CD14-positive monocyte (primary cell): ENCODE results near the gene EFCC1. TPM values are rescaled to one million over a fixed set of nuclear protein-coding genes. Genes with fewer than 3 reads are reported as not detected.
A peak's percentile ranks its signal among the peaks of the same experiment; 100 is the strongest.

Experiments
- DNase-seq, 3 donors: peaks; one replicate each; pipeline ENCODE4 v3.0.0-alpha.2; 2011 to 2022
- H2AFZ ChIP-seq: 2 replicates; pipeline ENCODE4 v1.6.0; 2012; ENCODE audit warnings: mild to moderate bottlenecking, low read depth, low read length, inconsistent platforms; ENCODE audit not compliant: insufficient read depth, poor library complexity, severe bottlenecking
- H3K27ac ChIP-seq, 2 donors: 1 replicate in 1 of 2; 2 replicates in 1 of 2; pipeline ENCODE4 v1.5.1; 2012 to 2013; ENCODE audit warnings: low read length in 2 of 2, control low read depth in 1 of 2, inconsistent platforms in 1 of 2, low read depth in 1 of 2, mild to moderate bottlenecking in 1 of 2
- H3K27me3 ChIP-seq, 2 donors: one replicate each; pipeline versions ENCODE4 v1.6.0 to v1.6.1; 2011 to 2013; ENCODE audit warnings: low read length in 2 of 2; ENCODE audit not compliant: control insufficient read depth in 2 of 2, insufficient read depth in 2 of 2
- H3K36me3 ChIP-seq, 2 donors: replicated peaks in 1 of 2; 1 replicate in 1 of 2; 2 replicates in 1 of 2; pipeline versions ENCODE4 v1.5.1 to v1.6.1; 2012 to 2013; ENCODE audit warnings: low read length in 2 of 2, control low read depth in 1 of 2, inconsistent platforms in 1 of 2, mild to moderate bottlenecking in 1 of 2; ENCODE audit not compliant: insufficient read depth in 2 of 2, control insufficient read depth in 1 of 2
- H3K4me1 ChIP-seq, 2 donors: 1 replicate in 1 of 2; 2 replicates in 1 of 2; pipeline versions ENCODE4 v1.5.1 to v1.6.1; 2012 to 2013; ENCODE audit warnings: low read length in 2 of 2, control low read depth in 1 of 2, inconsistent platforms in 1 of 2, mild to moderate bottlenecking in 1 of 2, moderate library complexity in 1 of 2; ENCODE audit not compliant: insufficient read depth in 2 of 2, control insufficient read depth in 1 of 2
- H3K4me2 ChIP-seq: replicated peaks from 2 replicates; pipeline ENCODE3; 2012; ENCODE audit warnings: low read length, moderate library complexity, mild to moderate bottlenecking; ENCODE audit not compliant: poor library complexity, severe bottlenecking; ENCODE audit errors: extremely low read depth
- H3K4me3 ChIP-seq, 3 experiments: fragments of 200-600 bp in 1 of 3; sonication (generic) in 1 of 3; replicated peaks in 1 of 3; 1 replicate in 2 of 3; 2 replicates in 1 of 3; pipeline ENCODE4 v1.5.1; 2011 to 2013; ENCODE audit warnings: low read length in 3 of 3, mild to moderate bottlenecking in 3 of 3, control low read depth in 2 of 3, low read depth in 2 of 3, inconsistent platforms in 1 of 3, moderate library complexity in 1 of 3
- H3K79me2 ChIP-seq: 2 replicates; pipeline ENCODE4 v1.6.0; 2012; ENCODE audit warnings: mild to moderate bottlenecking, control low read depth, inconsistent platforms, low read length, moderate library complexity; ENCODE audit not compliant: insufficient read depth
- H3K9ac ChIP-seq: 2 replicates; pipeline ENCODE4 v1.6.0; 2017; ENCODE audit warnings: low read length, mild to moderate bottlenecking; ENCODE audit not compliant: insufficient read depth, poor library complexity, severe bottlenecking
- H3K9me3 ChIP-seq, 2 donors: replicated peaks in 1 of 2; 1 replicate in 1 of 2; 2 replicates in 1 of 2; pipeline versions ENCODE4 v1.5.1 to v1.6.1; 2012 to 2013; ENCODE audit warnings: low read length in 2 of 2, control low read depth in 1 of 2; ENCODE audit not compliant: control insufficient read depth in 1 of 2, insufficient read depth in 1 of 2
- H4K20me1 ChIP-seq: 2 replicates; pipeline ENCODE4 v1.6.0; 2012; ENCODE audit warnings: mild to moderate bottlenecking, low read length, control low read depth, moderate library complexity; ENCODE audit not compliant: insufficient read depth
- H3K27ac Mint-ChIP-seq, 7 donors: one replicate each; pipeline ENCODE4 v1.8.0; 2020; ENCODE audit warnings: mild to moderate bottlenecking in 7 of 7, mixed read lengths in 7 of 7, moderate library complexity in 6 of 7, inconsistent platforms in 2 of 7
- H3K27me3 Mint-ChIP-seq, 3 donors: one replicate each; pipeline ENCODE4 v1.8.0; 2021 to 2022; ENCODE audit warnings: low read depth in 3 of 3, mild to moderate bottlenecking in 3 of 3, mixed read lengths in 3 of 3, moderate library complexity in 3 of 3, inconsistent platforms in 1 of 3
- H3K36me3 Mint-ChIP-seq, 2 donors: one replicate each; pipeline ENCODE4 v1.8.0; 2020; ENCODE audit warnings: mixed read lengths in 2 of 2, inconsistent platforms in 1 of 2, mild to moderate bottlenecking in 1 of 2
- H3K4me1 Mint-ChIP-seq: one replicate; pipeline ENCODE4 v1.8.0; 2020; ENCODE audit warnings: mild to moderate bottlenecking, mixed read lengths
- H3K4me3 Mint-ChIP-seq, 2 donors: one replicate each; pipeline ENCODE4 v1.8.0; 2020; ENCODE audit warnings: mild to moderate bottlenecking in 2 of 2, mixed read lengths in 2 of 2, moderate library complexity in 1 of 2
- H3K9me3 Mint-ChIP-seq, 7 donors: one replicate each; pipeline ENCODE4 v1.8.0; 2020 to 2022; ENCODE audit warnings: mixed read lengths in 7 of 7, mild to moderate bottlenecking in 6 of 7, moderate library complexity in 6 of 7, inconsistent platforms in 2 of 7
- WGBS: methylation state at CpG from one replicate; pipeline ENCODE4 v1.1.5; 2013; ENCODE audit warnings: missing lambda C conversion rate; ENCODE audit not compliant: insufficient coverage; 5-methylcytosine and 5-hydroxymethylcytosine counted together
- intact Hi-C, 2 donors: fragments of 100-400 bp; cut with micrococcal nuclease; formaldehyde crosslinking; loops; one replicate each; pipeline versions ENCODE4 v1.15.0 to v1.15.1; 2023
- polyA plus RNA-seq, 3 donors: library from polyadenylated mRNA; depleted of rRNA in 1 of 3; unstranded in 2 of 3; stranded (reverse) in 1 of 3; fragments of 300-500 nt in 2 of 3; fragments of >200 nt in 1 of 3; fragmentation: Illumina TruSeq in 2 of 3; gene quantifications; 1 replicate in 2 of 3; 2 replicates in 1 of 3; pipeline ENCODE4 v1.2.3, GENCODE V29; 2012 to 2021
- TF ChIP-seq, protein P1 (sequence below): fragments of 200-600 bp; IDR thresholded peaks from one replicate; pipeline ENCODE4 v1.8.0; 2022; ENCODE audit warnings: antibody characterized with exemption, mild to moderate bottlenecking

EFCC1 gene
- polyA plus RNA-seq, 3 donors, result 0.11 to 0.15 TPM; not detected in 1

DNA sequence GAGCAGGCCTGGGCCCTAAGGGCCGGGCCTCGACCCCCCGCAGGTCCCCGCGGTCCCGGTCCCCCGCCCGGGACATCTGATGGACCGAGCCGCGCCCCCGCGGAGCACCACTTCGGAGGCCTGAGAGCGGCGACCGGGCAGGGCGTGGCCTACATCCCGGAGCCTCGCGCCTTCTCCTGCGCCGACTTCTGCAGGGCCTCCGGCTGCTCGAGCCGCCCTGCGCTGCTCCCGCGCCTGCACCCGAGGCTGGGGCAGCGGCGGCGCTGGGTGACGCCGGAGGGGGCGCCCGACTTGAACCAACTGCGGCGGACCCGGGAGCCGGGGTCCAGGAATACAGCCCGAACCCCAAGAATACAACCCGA, 44.6 kb downstream of the EFCC1 start:
- Histone ChIP-seq H3K4me2 (peak overlapping the region; percentile 62), H3K4me3 (peak overlapping the region in 1 of 3 experiments; percentile 49), H3K79me2 (no peaks in the 10 kb centered on the region), H2AFZ (peak overlapping the region; percentile 63), H3K36me3 (no peaks in the 10 kb centered on the region), H3K9ac (no peak overlapping the region), H4K20me1 (no peaks in the 10 kb centered on the region), H3K4me1 (peaks cover 3 to 10% of the 10 kb centered on the region in 2 donors), H3K9me3 (peaks cover 4 to 5% of the 10 kb centered on the region in 2 donors), H3K27ac (no peak overlapping the region), H3K27me3 (peaks cover 8 to 47% of the 10 kb centered on the region in 2 donors)
- Mint-ChIP-seq H3K4me3 (peak overlapping the region in 1 of 2 donors; percentile 62), H3K27me3 (peaks cover 31 to 57% (median 43%) of the 10 kb centered on the region in 3 donors), H3K27ac (no peak overlapping the region), H3K9me3 (peaks cover 10 to 35% (median 27%) of the 10 kb centered on the region in 7 donors), H3K4me1 (peaks cover 2% of the 10 kb centered on the region), H3K36me3 (no peaks in the 10 kb centered on the region)
- TF ChIP-seq, protein P1, sequence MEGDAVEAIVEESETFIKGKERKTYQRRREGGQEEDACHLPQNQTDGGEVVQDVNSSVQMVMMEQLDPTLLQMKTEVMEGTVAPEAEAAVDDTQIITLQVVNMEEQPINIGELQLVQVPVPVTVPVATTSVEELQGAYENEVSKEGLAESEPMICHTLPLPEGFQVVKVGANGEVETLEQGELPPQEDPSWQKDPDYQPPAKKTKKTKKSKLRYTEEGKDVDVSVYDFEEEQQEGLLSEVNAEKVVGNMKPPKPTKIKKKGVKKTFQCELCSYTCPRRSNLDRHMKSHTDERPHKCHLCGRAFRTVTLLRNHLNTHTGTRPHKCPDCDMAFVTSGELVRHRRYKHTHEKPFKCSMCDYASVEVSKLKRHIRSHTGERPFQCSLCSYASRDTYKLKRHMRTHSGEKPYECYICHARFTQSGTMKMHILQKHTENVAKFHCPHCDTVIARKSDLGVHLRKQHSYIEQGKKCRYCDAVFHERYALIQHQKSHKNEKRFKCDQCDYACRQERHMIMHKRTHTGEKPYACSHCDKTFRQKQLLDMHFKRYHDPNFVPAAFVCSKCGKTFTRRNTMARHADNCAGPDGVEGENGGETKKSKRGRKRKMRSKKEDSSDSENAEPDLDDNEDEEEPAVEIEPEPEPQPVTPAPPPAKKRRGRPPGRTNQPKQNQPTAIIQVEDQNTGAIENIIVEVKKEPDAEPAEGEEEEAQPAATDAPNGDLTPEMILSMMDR, result no peak
- intact Hi-C loops, result no loop called here
- under 1% methylated on average over 43 of the region's 43 CpGs for WGBS
- no peak for DNase-seq

DNA sequence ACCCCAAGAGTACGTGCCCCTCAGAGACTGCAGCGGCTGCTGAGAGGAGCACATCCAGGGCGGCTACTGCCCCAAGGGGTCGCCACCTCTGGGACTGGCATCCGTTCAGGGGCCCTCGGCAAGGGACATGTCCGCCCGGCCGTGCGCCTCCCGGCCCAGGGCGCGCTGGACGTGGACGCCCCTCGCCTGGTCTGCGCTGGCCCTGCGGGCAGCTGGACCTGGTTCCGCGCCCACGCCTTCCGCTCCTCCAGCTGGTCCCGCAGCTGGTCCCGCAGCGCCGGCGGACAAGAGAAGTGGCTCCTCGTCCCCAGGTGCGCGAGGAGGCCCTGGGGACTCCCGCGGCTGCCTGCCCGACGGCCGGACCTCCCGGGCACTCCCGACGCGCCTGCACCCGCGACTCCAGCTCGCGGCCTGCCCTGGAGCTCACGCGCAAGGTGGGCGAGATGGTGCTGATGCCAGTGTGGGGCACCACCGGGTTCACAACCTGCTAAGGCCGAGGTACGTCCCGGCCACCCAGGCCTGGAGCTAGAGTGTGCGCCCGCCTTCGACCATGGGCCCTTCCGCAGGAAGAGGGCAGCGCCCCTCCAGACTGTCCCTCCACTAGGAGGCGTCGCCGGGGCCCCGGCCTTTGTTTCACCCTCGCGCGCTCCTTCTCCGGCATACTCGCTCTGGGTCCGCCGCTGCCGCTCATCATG, 45.1 kb downstream of the EFCC1 start:
- H3K9ac ChIP-seq, result no peak overlapping the region
- Mint-ChIP-seq H3K27ac (no peak overlapping the region), H3K36me3 (no peaks in the 10 kb centered on the region), H3K27me3 (peaks cover 31 to 57% (median 42%) of the 10 kb centered on the region in 3 donors), H3K9me3 (peaks cover 10 to 35% (median 27%) of the 10 kb centered on the region in 7 donors), H3K4me1 (peaks cover 2% of the 10 kb centered on the region), H3K4me3 (peak overlapping the region; percentile 25 to 79)
- H3K4me2 ChIP-seq, result peak overlapping the region; percentile 62
- TF ChIP-seq, protein P1, result peak; percentile 27
- no peaks in the 10 kb centered on the region for H3K79me2 ChIP-seq
- intact Hi-C loops, result no loop called here
- peak overlapping the region in 1 of 3 experiments; percentile 49 for H3K4me3 ChIP-seq
- H4K20me1 ChIP-seq, result no peaks in the 10 kb centered on the region
- H2AFZ ChIP-seq, result peak overlapping the region; percentile 63
- H3K4me1 ChIP-seq, result peaks cover 3 to 10% of the 10 kb centered on the region in 2 donors
- no peaks in the 10 kb centered on the region for H3K36me3 ChIP-seq
- H3K9me3 ChIP-seq, result peaks cover 4 to 5% of the 10 kb centered on the region in 2 donors
- DNase-seq, result no peak
- WGBS, result 34% methylated on average over 65 of the region's 67 CpGs
- peaks cover 8 to 47% of the 10 kb centered on the region in 2 donors for H3K27me3 ChIP-seq
- no peak overlapping the region for H3K27ac ChIP-seq
